ENCODE data around the gene P2RY6.
"Not testable (repeated sequence)": the region's sequence is repeated elsewhere in the genome, so short reads cannot be mapped to it uniquely, and the experiment has no call there.

The P2RY6 gene

GRCh38 chr11:73272680-73273038, 521 bp downstream of the P2RY6 start:
- H3K4me3 Mint-ChIP-seq: peak overlapping the region; percentile 86
- peaks cover 54% of the 10 kb centered on the region for H3K36me3 Mint-ChIP-seq (ENCODE audit: low read depth)
- peaks cover 95% of the 10 kb centered on the region for H3K4me1 Mint-ChIP-seq (ENCODE audit: low read depth)
- H3K9me3 Mint-ChIP-seq: no peaks in the 10 kb centered on the region
- peak overlapping the region; percentile 91 for H3K27ac Mint-ChIP-seq
- intact Hi-C loops (cut with micrococcal nuclease): no loop called here
- peaks cover 9% of the 10 kb centered on the region for H3K27me3 Mint-ChIP-seq

- H3K27me3 Mint-ChIP-seq: peaks cover 3% of the 10 kb centered on the region
- H3K9me3 Mint-ChIP-seq: no peaks in the 10 kb centered on the region
- H3K36me3 Mint-ChIP-seq (ENCODE audit: low read depth): peaks cover 61% of the 10 kb centered on the region
- peaks cover 90% of the 10 kb centered on the region for H3K4me1 Mint-ChIP-seq (ENCODE audit: low read depth)
- H3K27ac Mint-ChIP-seq: peak overlapping the region; percentile 91
- H3K4me3 Mint-ChIP-seq: peak overlapping the region; percentile 86
- intact Hi-C loops (cut with micrococcal nuclease): no loop called here
Measured at GRCh38 chr11:73273222-73273895, 1.2 kb downstream of the P2RY6 start.

GRCh38 chr11:73274191-73274590, 2.1 kb downstream of the P2RY6 start:
- H3K36me3 Mint-ChIP-seq (ENCODE audit: low read depth): peaks cover 69% of the 10 kb centered on the region
- peak overlapping the region; percentile 86 for H3K4me3 Mint-ChIP-seq
- H3K27ac Mint-ChIP-seq: peak overlapping the region; percentile 91
- peaks cover 87% of the 10 kb centered on the region for H3K4me1 Mint-ChIP-seq (ENCODE audit: low read depth)
- H3K9me3 Mint-ChIP-seq; intact Hi-C loops (cut with micrococcal nuclease); H3K27me3 Mint-ChIP-seq: not testable (repeated sequence)

GRCh38 chr11:73274722-73275380, 2.7 kb downstream of the P2RY6 start:
- Mint-ChIP-seq H3K27ac (peak overlapping the region; percentile 91), H3K4me1 (ENCODE audit: low read depth) (peaks cover 87% of the 10 kb centered on the region), H3K9me3 (no peaks in the 10 kb centered on the region), H3K36me3 (ENCODE audit: low read depth) (peaks cover 76% of the 10 kb centered on the region), H3K4me3 (peak overlapping the region; percentile 86), H3K27me3 (peaks cover under 1% of the 10 kb centered on the region)
- intact Hi-C loops (cut with micrococcal nuclease): no loop called here

GRCh38 chr11:73275381-73275750, 3.2 kb downstream of the P2RY6 start:
- H3K27me3 Mint-ChIP-seq: no peaks in the 10 kb centered on the region
- peaks cover 76% of the 10 kb centered on the region for H3K36me3 Mint-ChIP-seq (ENCODE audit: low read depth)
- no peaks in the 10 kb centered on the region for H3K9me3 Mint-ChIP-seq
- H3K4me3 Mint-ChIP-seq: peak overlapping the region; percentile 86
- intact Hi-C loops (cut with micrococcal nuclease): no loop called here
- H3K4me1 Mint-ChIP-seq (ENCODE audit: low read depth): peaks cover 87% of the 10 kb centered on the region
- peak overlapping the region; percentile 91 for H3K27ac Mint-ChIP-seq

- Mint-ChIP-seq H3K4me3 (no peak overlapping the region), H3K27me3 (no peaks in the 10 kb centered on the region), H3K36me3 (ENCODE audit: low read depth) (peaks cover 83% of the 10 kb centered on the region), H3K9me3 (no peaks in the 10 kb centered on the region), H3K4me1 (ENCODE audit: low read depth) (peaks cover 87% of the 10 kb centered on the region), H3K27ac (no peak overlapping the region)
- intact Hi-C loops (cut with micrococcal nuclease): no loop called here
Measured at GRCh38 chr11:73277467-73277866, 5.3 kb downstream of the P2RY6 start.

- Mint-ChIP-seq H3K9me3 (no peaks in the 10 kb centered on the region), H3K36me3 (ENCODE audit: low read depth) (peaks cover 85% of the 10 kb centered on the region), H3K4me1 (ENCODE audit: low read depth) (peaks cover 92% of the 10 kb centered on the region), H3K4me3 (peak overlapping the region; percentile 51), H3K27me3 (no peaks in the 10 kb centered on the region), H3K27ac (peak overlapping the region; percentile 82)
- intact Hi-C loops (cut with micrococcal nuclease): loop anchor here (1.0 kb wide), 1 partner anchor 8 kb away; no protein-coding TSS in a partner anchor
Measured at GRCh38 chr11:73280626-73281025, 8.5 kb downstream of the P2RY6 start.

- H3K36me3 Mint-ChIP-seq (ENCODE audit: low read depth): peaks cover 85% of the 10 kb centered on the region
Measured at GRCh38 chr11:73281201-73281741, 9.1 kb downstream of the P2RY6 start.

GRCh38 chr11:73281796-73282660, 9.9 kb downstream of the P2RY6 start:
- no peaks in the 10 kb centered on the region for H3K27me3 Mint-ChIP-seq
- H3K4me3 Mint-ChIP-seq: peak overlapping the region; percentile 55
- peak overlapping the region; percentile 82 for H3K27ac Mint-ChIP-seq
- intact Hi-C loops (cut with micrococcal nuclease): no loop called here
- peaks cover 85% of the 10 kb centered on the region for H3K36me3 Mint-ChIP-seq (ENCODE audit: low read depth)
- H3K4me1 Mint-ChIP-seq (ENCODE audit: low read depth): peaks cover 92% of the 10 kb centered on the region
- H3K9me3 Mint-ChIP-seq: no peaks in the 10 kb centered on the region

More at GRCh38 chr11:73281201-73281741, 9.1 kb downstream of the P2RY6 start:
- Mint-ChIP-seq H3K9me3 (no peaks in the 10 kb centered on the region), H3K4me3 (no peak overlapping the region), H3K27ac (peak overlapping the region; percentile 82), H3K4me1 (ENCODE audit: low read depth) (peaks cover 92% of the 10 kb centered on the region), H3K27me3 (no peaks in the 10 kb centered on the region)
- intact Hi-C loops (cut with micrococcal nuclease): no loop called here

- intact Hi-C loops (cut with micrococcal nuclease): no loop called here
- Mint-ChIP-seq H3K27me3 (no peaks in the 10 kb centered on the region), H3K4me1 (ENCODE audit: low read depth) (peaks cover 98% of the 10 kb centered on the region), H3K9me3 (no peaks in the 10 kb centered on the region), H3K27ac (peak overlapping the region; percentile 82), H3K36me3 (ENCODE audit: low read depth) (peaks cover 75% of the 10 kb centered on the region), H3K4me3 (peak overlapping the region; percentile 44)
Measured at GRCh38 chr11:73283276-73284000, 11.3 kb downstream of the P2RY6 start.

GRCh38 chr11:73284106-73284505, 12.0 kb downstream of the P2RY6 start:
- H3K9me3 Mint-ChIP-seq: no peaks in the 10 kb centered on the region
- intact Hi-C loops (cut with micrococcal nuclease): no loop called here
- H3K4me1 Mint-ChIP-seq (ENCODE audit: low read depth): peaks cover 100% of the 10 kb centered on the region
- H3K27me3 Mint-ChIP-seq: no peaks in the 10 kb centered on the region
- peak overlapping the region; percentile 82 for H3K27ac Mint-ChIP-seq
- peaks cover 69% of the 10 kb centered on the region for H3K36me3 Mint-ChIP-seq (ENCODE audit: low read depth)
- peak overlapping the region; percentile 44 for H3K4me3 Mint-ChIP-seq

GRCh38 chr11:73285721-73286120, 13.6 kb downstream of the P2RY6 start:
- H3K36me3 Mint-ChIP-seq (ENCODE audit: low read depth): peaks cover 72% of the 10 kb centered on the region
- no peaks in the 10 kb centered on the region for H3K27me3 Mint-ChIP-seq
- peaks cover 100% of the 10 kb centered on the region for H3K4me1 Mint-ChIP-seq (ENCODE audit: low read depth)
- intact Hi-C loops (cut with micrococcal nuclease): no loop called here
- H3K27ac Mint-ChIP-seq: peak overlapping the region; percentile 92
- no peak overlapping the region for H3K4me3 Mint-ChIP-seq
- H3K9me3 Mint-ChIP-seq: no peaks in the 10 kb centered on the region

- peak overlapping the region; percentile 92 for H3K27ac Mint-ChIP-seq
- H3K4me3 Mint-ChIP-seq: no peak overlapping the region
- H3K4me1 Mint-ChIP-seq (ENCODE audit: low read depth): peaks cover 100% of the 10 kb centered on the region
- no peaks in the 10 kb centered on the region for H3K27me3 Mint-ChIP-seq
- peaks cover 78% of the 10 kb centered on the region for H3K36me3 Mint-ChIP-seq (ENCODE audit: low read depth)
- intact Hi-C loops (cut with micrococcal nuclease): no loop called here
- H3K9me3 Mint-ChIP-seq: no peaks in the 10 kb centered on the region
Measured at GRCh38 chr11:73286240-73286810, 14.2 kb downstream of the P2RY6 start.
